Inflammatory macrophage treated with lipopolysaccharide for 4 hours (primary cell): ENCODE results near the gene PBX1.
"Not testable (repeated sequence)": the region's sequence is repeated elsewhere in the genome, so short reads cannot be mapped to it uniquely, and the experiment has no call there.

Experiments used
- DNase-seq: peaks from one replicate; pipeline ENCODE4 v3.0.0-alpha.2; 2020

Gene PBX1

DNA sequence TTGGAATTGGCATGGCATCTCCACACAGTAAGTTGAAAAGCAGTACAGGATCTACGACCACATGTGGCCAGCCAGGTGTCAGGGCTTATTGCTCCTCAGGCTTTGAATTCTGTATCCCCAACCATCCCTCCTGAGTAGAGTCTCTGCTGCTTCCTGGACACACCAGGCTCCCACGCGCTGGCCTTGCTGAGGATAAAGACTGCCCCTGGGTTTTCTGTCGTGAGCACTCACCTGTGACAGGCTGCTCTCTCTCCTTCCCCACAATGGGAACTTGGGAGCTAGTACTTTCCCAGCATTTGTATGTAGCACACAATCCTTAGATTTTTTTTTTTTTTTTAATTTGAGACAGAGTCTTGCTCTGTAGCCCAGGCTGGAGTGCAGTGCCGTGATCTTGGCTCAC, 33.6 kb downstream of the PBX1 start:
- no peak for DNase-seq

- no peak for DNase-seq
These were observed 36.2 kb downstream of the PBX1 start for GRCh38 chr1:164595212-164595611.

GRCh38 chr1:164596172-164596571, 37.2 kb downstream of the PBX1 start:
- DNase-seq = no peak

DNA sequence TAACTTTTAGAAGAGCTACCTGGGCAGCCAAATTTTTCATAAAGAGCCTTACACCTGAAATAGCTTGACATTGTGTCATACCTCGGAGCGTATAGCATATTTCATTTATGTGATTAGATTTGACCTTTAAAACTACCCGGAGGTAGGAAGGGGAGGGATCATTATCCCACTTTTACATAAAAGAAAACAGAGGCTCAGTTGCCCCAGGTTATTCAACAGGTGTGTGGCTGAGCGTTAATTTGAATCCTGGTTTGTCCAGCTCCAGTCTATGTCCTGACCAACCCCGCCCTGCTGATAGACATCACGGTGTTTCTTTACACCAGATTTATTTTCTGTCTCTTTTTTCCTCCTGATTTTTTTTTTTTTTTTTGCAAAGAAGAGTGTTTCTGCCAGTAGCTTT, 39.7 kb downstream of the PBX1 start:
- no peak for DNase-seq

DNA sequence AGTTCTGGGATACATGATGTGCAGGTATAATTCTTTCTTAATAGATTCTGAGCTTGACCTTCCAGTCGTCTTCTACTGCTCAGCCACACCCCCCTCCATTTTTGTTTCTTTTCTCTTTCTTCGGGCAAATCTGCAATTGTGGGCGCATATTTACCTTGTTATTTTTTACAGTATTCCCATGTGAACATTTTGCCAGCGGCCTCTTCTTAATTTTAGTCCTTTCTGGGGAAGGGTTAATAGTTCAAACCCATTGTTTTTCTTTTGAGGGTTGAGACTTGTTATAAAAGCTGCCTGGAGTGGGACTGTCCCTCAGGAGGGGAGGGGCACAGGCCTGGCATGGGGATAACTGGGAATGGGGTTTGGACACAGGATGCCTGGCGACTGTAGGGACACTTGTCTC, 40.3 kb downstream of the PBX1 start:
- DNase-seq = no peak

DNA sequence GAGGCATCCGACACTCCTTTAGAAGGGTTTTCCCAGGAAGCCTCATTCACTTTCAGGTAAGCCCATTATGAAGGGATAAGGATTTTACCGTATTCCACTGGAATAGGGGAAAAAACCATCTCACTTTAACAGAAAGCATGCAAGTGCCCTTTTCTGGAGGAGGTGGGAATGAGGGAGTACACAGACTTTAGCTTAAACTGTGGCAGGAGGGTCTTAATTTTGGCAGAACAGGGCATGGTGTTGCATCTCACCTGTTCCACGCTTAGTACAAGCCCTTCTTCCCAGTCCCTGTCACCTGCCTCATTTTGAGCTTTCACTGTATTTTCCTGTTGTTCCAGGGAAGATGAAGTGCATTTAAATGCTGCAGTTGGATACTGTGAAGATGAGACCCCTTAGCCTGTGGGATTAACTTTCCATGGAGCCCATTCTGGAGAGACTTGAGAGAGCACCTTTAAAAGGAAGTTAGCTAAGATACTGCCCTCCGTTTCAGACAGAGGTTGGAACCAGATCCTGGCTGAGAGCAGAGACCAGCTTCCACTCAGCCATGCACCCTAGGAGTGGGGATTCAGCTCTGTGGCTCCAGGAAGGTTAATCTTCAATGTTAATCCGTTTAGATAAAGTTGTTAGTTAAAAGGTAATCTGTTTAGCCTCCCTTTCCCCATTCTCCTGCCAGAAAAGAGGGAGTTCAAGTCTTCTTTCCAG, 42.6 kb downstream of the PBX1 start:
- DNase-seq = no peak

DNA sequence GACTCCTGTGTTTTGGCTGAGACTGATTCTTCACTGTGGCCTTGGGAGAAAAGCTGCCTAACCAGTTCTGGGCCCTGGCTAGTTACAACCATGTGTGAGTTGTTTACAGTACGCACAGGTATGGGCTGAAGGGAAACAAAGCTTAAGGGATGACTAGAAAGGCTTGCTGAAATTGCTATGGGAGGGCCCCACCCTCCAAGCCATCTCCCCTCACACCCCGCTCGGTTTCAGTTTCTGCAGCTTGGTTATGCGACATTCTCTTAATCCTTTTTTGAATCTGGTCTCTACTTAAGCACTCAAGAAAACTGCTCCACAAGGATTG, 43.1 kb downstream of the PBX1 start:
- DNase-seq = no peak

DNA sequence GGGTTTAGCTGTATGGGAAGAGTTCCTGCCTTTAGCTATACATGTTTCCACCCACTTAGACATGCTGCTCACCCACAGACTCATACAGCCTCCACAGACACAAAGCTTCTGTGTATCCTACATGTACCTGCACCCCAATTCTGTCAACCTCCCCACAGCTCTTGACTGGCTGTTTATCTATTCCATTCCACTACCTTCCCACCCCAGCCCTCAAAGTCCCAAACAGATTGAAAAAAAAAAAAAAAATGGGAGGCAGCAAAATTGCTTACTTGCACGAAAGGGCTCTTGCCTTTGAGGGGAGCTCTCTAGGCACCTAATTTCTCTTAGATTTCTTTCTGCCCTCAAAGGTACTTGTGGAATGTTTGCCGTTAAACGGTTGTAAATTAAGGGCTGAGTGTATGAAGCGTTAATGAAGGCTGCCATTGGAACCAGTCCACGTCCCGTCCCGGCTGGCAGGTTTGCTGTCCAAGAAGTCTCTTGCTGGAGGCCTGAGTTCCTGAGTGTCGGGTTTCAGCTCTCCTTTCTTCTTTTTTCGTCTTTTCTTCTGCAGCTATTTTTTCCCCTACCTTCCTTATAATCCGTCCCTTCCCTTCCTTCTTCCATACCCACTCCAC, 43.6 kb downstream of the PBX1 start:
- DNase-seq = no peak

DNA sequence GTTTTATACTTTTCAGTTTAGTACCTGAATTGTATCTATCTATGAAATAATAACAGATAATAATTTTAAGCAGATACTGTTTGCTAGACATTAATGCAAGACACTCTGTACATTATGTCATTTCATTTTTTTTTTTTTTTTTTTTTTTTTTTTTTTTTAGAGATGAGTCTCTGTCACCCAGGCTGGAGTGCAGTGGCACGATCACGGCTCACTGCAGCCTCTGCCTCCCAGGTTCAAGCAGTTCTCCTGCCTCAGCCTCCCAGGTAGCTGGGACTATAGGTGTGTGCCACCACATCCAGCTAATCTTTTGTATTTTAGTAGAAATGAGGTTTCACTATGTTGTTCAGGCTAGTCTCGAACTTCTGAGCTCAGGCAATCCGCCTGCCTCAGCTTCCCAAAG, 44.8 kb downstream of the PBX1 start:
- DNase-seq = not testable (repeated sequence)

DNA sequence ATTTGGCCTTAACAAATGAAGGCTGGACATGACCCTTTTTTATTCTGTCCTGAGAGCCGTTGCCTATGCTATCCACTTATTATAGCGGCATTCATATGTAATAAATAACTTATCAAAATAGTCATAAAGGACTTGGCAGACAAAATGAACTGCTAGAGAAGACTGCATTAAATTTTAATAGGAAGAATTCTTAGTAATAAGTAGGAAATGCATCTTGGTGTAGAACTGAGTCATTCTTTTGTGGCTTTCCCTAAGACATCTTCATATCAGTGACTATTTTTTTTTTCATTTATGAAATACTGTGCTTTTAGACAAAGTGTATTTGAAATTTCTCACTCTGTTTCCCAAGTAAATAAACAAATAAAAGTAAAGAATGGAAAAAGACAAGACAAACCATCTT, 45.6 kb downstream of the PBX1 start:
- no peak for DNase-seq

DNA sequence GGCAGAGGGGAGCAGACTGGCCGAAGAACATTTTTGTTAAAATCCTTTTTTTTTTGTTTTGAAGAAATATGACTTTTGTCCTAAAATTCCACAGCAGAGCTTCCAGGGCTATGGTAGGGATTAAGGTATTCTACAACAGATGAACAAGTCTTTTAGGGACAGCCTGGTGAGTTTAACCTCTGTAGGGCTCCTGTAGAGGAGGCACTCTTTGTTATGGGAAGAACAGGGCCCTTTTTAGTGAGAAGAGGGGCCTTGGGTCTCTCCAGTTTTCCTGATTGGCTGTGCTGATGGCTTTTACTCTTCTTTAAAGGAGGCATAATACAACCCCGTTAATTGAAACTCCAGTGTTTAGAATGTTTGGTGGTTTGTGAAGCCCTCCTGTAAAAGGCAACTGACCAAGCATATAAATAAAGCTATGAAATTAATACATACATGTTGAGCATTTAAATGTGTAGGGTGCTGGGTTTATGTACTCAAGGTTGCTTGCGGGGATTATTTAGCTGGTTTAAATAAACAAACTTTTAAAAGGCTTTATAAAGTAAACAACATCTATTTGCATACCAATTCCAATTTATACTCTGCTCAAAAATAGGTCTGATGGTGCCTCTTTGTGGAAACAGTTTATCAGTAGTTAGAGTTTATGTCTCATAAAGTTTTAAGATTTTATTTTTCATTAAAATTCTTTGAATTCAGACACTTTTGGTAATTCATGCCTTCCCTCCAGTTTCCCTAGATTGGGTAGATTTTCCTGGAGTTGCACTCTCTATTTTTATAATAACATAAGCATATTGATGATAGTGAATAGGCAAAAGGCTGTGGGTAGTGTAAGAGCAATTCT, 46.5 kb downstream of the PBX1 start:
- DNase-seq = no peak

GRCh38 chr1:164607351-164607750, 48.4 kb downstream of the PBX1 start:
- no peak for DNase-seq

- DNase-seq = no peak
These were observed 49.7 kb downstream of the PBX1 start for GRCh38 chr1:164608651-164609057.

DNA sequence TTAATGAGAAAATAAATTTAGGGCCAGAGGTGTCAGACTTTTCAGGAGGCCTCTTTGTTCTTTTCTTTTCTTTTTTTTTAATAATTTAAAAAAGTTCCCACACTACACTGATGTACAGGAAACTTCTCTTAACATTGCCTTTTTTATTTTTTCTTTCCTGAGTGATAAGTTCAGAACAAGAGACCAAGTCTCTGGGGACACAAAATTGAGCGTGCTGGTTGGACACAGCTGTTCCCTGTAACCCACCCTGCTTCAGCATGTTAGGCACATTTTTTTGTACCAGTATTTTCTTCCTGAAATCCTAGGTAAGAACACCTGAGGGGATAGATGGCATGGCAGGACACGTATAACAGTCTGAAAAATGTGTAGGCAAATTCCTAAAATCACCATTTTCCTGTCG, 50.1 kb downstream of the PBX1 start:
- no peak for DNase-seq

DNA sequence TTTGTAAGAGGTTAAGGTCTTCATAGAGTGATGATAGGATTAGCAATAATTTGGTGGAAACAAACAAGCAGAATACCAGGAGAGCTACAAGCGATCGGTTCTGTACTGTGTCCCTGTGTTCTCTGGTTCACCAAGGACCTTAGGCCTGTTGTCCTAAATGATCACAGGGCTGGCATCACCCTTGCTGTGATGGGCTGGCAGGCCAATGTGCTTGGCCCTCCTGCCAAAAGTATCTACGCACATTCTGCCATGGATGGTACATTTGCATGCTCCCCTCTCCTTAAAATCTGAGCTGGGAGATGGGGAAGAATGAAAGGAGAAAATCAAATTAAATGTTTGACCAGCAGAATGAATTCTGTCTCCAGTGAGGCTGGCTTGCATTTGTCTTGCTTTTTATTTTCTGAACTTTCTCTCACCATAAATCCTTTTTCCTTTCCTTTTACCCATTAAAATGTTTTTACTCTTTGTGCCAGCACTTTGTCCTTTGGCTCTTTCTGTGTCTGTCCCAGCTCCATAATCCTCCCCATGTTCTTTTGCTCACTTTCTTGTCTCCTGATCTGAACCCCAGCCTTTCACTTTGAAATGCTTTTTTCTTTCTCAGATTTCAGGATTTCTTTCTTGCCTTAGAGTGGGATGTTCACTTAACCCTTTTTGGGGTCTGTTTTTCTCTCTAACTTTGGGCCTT, 51.7 kb downstream of the PBX1 start:
- DNase-seq = no peak

- no peak for DNase-seq
These were observed 53.0 kb downstream of the PBX1 start for GRCh38 chr1:164611754-164612642.

DNA sequence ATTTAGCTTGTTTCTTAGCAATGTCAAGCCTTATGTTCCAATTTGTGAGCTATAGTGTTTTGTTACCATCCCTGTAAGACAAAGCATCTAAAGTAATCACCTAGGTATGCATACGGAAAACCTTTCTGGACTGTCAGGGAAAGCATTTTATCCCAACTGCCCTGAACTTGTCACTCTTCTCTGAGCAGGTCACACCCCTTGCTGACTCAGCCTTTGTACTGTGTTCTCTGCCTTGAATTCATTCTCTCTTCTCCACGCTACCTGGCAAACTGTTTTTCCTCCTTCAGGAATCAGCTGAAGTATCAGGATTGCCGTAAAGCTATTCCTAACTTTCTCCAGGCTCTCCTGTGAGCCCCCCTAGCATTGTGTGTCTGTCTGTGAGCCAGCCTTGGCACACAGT, 54.2 kb downstream of the PBX1 start:
- DNase-seq = no peak

GRCh38 chr1:164614316-164614715, 55.3 kb downstream of the PBX1 start:
- no peak for DNase-seq

DNA sequence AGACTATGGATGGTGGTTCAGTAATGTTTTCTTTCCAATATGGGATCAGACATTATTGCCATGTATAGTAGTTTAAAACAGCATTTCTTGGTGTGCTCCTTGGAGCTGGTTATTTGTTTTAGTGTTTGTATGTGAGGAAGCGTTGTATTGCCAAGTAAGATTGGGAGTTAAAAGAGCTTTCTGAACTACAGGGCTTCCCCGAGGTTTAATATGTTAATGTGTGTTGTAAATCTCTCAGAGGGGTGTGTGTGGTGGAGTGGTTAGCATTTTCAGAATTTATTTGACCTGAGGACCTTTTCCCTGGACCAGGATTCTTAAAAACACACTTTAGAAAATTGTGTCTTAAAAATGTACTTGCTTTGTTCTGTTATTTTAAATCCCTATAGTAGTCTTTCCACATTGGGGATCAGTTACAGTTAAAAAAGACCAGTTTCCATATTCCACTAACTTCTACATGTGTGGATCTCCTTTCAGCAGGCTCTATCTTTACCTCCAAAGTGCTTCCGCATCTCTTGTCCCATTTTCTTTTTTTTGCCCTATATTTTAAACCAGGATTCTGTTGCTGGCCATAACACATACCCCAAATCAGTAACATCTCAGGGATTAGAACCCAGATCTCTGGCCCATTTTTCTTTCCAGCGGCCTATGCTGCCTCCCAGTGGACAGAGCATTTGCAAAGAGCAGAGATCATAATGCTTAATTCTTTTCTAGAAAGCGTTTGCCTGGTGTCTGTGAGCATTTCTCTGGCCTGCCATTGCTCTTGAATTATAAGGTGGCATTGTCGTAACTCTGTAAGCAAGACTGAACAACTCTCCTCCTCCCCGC, 58.6 kb downstream of the PBX1 start:
- DNase-seq = no peak

- DNase-seq = no peak
These were observed 59.2 kb downstream of the PBX1 start for GRCh38 chr1:164618202-164618564.

GRCh38 chr1:164619006-164619784, 60.2 kb downstream of the PBX1 start:
- DNase-seq = no peak
